Suprapubic skin (tissue), 3 donors: ENCODE data around the gene TUBA4A.

Experiments used
- CTCF ChIP-seq, 2 donors: fragments of 200-600 bp in 1 of 2; fragments of 450-650 bp in 1 of 2; sonication (generic) in 1 of 2; IDR thresholded peaks; one replicate each; pipeline ENCODE4 v1.5.1; 2016 to 2019; ENCODE audit warnings: antibody characterized with exemption in 2 of 2, mild to moderate bottlenecking in 1 of 2, moderate library complexity in 1 of 2
- EP300 ChIP-seq: sonication (generic); formaldehyde crosslinking; IDR thresholded peaks from one replicate; pipeline ENCODE4 v1.6.1; 2017; ENCODE audit warnings: antibody characterized with exemption
- POLR2A ChIP-seq, 2 donors: fragments of 450-650 bp; IDR thresholded peaks; one replicate each; pipeline ENCODE4 v1.6.1; 2017; ENCODE audit warnings: antibody characterized with exemption in 2 of 2, mild to moderate bottlenecking in 2 of 2, moderate library complexity in 2 of 2

DNA sequence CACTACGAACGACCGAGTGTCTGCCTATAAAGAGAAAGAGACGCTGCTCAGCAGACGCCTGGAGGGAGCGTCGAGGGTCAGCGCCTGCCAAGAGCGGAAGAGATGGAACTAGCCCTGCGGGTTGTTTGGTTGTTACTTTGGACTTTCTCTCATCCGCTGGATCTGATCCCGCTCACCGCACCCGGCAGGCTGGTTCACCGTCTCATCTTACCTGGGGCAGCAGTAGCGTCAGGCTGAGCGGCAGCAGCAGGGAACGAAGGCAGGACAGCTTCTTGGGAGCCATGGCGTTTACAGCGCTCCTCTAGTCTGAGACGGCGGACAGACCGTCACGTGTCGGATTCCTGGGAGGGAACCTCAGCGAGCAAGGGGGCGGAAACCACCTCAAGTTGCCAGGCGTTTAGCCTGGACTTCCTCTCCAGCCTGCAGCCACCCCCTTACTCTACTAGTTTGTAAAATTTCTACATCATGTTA, 10.4 kb downstream of the TUBA4A start:
- TF ChIP-seq EP300 (no peak), CTCF (IDR thresholded peaks at IDR 0.05) (no peak), POLR2A (IDR thresholded peaks at IDR 0.05) (no peak)
